ENCODE results near the gene COL20A1. TPM values are rescaled to one million over a fixed set of nuclear protein-coding genes. Genes with fewer than 3 reads are reported as not detected.
"Not testable (repeated sequence)": the region's sequence is repeated elsewhere in the genome, so short reads cannot be mapped to it uniquely, and the experiment has no call there.

The COL20A1 gene
- total RNA-seq: 3.0 TPM

DNA sequence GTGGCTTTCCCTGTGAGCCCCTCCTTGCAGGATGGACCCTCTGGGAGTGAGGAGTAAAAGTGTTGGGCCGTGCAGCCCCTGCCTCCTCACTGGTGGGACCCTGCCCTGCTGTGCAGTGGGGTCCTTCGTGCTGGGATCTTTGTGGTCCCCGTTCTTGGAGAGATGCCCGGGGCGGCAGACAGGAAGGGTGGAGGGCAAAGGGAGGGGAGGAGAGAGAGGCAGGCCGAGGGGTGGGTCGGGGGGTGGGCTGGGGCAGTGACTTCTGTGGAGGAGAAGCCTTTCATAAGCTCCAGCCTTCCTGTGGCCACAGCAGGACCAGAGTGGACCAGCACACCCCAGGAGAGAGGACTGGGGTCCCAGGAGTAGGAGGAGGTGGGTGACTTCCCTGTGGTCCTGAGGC, at the start of gene COL20A1:
TSS of gene COL20A1 (plus strand) at position 283 of the 400 bp plus-strand sequence. CDS start 1,922 bp downstream, outside the sequence.
- no peak for DNase-seq

- DNase-seq: no peak
These were observed 49.3 kb upstream of the COL20A1 start for GRCh38 chr20:63243604-63244247.

- DNase-seq: no peak
These were observed 48.5 kb upstream of the COL20A1 start for GRCh38 chr20:63244468-63244867.

- DNase-seq: no peak
These were observed 46.3 kb upstream of the COL20A1 start for GRCh38 chr20:63246490-63247288.

DNA sequence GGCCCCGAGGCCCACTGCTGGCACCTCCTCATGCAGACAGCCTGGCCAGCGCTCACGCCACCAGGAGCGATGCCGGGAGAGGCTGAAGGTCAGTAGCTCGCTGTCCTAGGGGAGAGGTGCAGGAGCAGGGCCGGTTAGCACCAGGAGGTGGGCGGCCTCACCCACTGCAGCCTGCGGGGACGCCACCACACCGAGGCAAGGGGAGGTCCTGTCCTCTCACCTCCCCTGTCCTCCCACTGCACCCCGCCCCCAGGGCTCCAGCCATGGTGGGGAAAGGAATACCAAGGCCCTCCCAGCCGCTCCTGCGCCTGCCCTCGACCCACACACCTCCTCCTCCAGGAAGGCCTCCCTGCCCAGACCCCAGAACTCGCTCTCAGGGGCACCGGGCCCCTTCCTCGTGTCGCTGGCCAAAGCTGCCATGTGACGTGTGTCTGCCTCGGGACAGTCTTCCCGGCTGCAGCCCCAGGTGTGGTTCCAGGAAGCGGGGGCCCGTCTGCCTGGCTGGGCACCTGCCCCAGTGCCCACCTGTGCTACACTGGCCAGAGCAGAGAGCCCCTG, 45.2 kb upstream of the COL20A1 start:
- no peak for DNase-seq

- no peak for DNase-seq
These were observed 44.0 kb upstream of the COL20A1 start for GRCh38 chr20:63248835-63249591.

- no peak for DNase-seq
These were observed 43.1 kb upstream of the COL20A1 start for GRCh38 chr20:63249891-63250290.

- not testable (repeated sequence) for DNase-seq
These were observed 41.6 kb upstream of the COL20A1 start for GRCh38 chr20:63251350-63251749.

DNA sequence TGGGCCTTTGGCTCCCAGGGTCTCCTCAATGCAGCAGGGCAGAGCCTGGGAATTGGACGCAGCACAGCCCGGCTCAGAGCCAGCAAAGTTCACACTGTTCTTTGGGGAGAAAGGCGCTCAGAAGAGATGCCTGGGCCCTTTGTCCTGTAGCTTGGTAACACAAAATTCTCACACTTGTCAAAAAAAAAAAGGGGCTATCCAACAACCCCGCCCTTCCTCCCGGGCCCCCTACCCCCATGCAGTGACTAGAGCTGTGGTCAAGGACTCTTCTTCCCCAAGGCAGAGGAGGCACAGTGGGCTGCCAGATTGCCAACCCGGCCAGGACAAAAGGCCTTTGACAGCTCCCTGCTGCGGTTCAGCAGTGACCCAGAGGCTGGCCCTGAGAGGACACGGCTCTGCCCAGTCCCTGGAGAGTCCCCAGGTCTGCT, 40.7 kb upstream of the COL20A1 start:
- DNase-seq: no peak

- no peak for DNase-seq
These were observed 39.9 kb upstream of the COL20A1 start for GRCh38 chr20:63253065-63253437.

DNA sequence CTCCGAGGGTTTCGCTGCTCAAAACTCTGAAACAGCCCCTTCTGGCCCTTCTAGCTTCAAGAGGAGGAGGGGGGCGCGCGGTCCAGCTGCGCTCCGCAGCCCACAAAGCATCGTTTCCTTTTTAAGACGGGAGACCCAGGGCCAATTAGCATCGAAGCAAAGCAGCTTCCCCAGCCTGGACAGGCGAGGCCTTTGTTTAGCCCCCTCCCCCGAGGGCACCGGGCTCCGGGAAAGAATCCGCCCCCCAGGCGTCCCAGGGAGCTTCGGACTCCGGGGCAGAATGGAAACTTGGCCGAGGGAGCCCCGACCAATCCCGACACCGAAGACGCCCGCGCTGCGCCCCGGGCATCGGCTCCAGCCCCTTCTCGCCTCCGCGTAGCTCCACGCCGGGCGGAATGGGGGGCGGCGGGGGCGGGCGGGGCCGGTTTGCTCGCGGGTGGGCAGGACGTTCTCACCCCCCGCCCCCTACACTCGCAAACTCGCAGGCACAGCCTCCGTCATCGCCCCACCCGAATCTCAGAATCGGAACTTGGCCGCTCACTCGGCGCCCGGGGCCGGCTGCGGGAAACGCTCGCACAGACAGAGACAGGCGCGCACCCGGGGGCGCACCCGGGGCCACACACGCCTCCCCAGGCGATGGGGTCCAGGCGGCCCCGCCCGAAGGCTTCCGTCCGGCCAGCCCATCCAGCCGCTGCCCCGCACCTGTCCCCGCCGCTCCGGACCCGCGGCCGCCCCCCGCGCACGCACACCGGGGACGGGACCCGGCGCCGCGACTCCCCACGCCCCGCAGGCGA, 39.4 kb upstream of the COL20A1 start:
- DNase-seq: no peak

DNA sequence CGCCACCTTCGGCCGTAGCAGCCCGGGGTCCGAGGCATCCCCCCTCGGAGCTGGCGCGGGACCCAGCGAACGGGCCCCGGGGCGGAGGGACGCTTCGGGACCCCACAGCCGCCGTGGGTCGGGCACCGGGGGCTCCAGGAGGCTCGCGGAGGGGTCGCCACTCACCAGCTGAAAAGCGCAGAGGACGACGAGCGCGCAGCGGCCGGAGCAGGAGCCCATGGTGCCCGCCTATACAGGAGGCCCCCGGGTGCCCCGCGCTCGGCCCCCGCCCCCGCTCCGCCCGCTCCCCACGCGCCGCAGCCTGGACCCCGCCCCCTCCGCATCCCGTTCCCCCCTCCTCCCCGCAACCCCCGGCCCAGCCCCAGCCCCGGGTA, 38.8 kb upstream of the COL20A1 start, which contains the start of gene NKAIN4:
TSS of gene NKAIN4 (minus strand) at position 232 of the 374 bp plus-strand sequence. CDS start at position 219, 13 bp downstream.
- DNase-seq: no peak

DNA sequence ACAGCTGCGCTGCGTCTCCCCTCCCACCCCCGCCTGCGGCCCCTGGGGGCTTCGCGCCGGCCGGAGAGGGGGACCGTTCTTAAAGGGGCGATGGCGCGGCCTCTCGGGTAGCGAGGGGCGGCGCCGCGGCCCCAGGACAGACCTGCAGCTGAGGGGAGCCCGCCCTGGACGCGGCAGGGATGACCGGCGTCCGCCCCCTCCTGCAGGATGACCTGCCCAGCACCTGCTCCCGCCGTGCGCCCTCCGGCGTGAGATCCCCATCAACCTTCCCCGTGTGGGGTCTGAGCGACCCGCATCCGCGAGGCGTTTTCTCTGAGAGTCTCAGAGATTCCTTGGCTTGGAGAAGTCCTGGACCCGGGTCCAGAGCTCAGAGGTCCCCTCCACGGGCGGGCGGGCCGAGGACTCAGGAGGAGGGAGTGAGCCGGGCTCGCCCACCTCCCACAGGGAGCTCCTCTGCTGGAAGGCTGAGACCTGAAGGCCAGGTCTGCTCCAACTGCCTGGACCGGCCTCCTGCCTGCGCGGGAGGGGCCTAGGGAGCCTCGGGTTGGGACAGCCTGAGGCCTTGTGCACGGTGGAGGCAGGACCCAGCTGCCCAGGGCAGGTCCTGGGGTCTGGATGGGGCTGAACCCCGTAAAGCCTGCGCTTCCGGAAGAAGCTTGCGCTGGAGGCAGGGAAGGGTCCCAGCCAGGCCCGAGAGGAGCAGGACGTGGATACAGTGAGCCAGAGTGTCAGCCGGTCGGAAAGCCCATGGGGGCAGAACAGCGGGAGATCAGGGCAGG, 38.2 kb upstream of the COL20A1 start:
- DNase-seq: no peak

DNA sequence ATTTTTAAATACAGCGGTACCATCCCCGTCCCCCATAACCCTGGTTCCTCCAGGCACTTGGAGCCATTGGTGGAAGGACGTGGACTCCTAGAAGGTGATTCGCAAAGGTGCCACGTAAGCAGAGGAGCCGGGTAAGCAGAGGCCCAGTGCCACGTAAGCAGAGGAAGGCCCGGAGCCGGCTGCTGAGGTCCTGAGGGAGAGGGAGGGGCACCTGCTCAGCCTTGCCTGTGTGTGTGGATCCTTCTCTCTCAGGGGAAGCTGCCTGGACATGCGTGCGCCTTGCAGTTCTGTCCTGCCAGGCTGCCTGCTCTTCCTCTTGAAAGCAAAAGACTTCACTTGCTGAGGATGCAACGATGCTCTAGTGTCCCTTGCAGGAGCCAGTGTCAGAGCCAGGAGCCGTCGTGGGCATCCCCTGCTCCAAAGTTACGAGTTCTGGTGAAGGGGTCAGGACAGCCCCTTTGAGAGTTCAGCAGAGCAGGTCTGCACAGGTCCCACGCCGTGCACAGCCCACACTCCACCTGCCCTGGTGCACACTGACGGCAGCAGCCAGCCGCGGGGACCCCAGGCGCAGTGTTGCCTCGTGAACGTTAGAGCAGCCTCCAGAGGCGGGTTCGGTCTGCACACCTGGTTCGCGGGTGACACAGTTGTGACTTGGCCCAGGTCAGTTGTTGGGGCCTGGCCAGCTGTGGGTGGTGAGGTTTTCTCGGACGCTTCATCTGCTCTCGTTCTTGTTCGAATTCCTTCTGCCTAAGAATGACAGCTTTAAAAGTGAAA, 36.9 kb upstream of the COL20A1 start:
- DNase-seq: no peak

- DNase-seq: no peak
These were observed 36.0 kb upstream of the COL20A1 start for GRCh38 chr20:63256954-63257353.

GRCh38 chr20:63257629-63258028, 35.4 kb upstream of the COL20A1 start:
- DNase-seq: no peak

DNA sequence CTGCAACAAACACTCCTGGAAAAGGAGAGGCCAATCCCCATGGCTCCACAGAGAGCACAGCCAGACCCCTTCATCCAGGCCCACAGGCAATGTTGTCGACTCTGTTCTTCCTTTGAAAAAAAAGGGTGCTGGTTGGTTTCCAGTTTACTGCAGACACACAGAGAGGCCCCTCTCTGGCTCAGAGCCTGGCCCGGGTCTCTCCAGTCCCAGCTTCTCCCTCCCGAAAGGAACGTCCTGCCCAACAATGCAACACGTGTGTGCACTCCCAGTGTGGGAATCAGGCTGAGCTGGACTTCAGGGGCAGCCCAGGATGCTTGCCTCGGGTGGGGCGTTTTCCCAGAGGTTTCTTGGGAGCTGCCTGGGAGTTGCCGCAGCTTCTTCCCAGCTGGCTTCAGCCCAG, 34.2 kb upstream of the COL20A1 start:
- no peak for DNase-seq

- DNase-seq: no peak
These were observed 33.1 kb upstream of the COL20A1 start for GRCh38 chr20:63259734-63260460.

DNA sequence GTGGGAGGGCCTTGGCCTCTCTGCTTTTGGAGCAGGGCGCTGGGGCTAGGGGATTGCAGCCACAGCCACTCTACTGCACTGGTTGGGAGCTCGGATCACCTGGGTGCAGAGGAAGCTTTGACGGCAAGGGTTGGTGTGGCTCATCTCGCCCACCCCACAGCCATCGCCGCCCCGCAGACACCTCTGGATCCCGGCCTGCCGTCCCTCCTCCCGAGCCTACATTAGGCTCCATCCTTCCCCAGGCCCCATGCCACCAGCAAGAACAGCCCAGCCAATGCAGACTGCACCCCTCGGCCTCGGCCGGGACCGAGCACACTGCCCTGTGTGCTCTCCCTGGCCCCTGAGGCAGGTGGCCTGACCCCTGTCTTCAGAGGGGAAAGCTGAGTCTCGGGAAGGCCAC, 32.5 kb upstream of the COL20A1 start:
- DNase-seq: no peak

All from occipital lobe (tissue), 2 donors.